Tibial artery (tissue), 4 donors: Measurements from ENCODE around the gene EP400.

Source experiments
- DNase-seq, 2 donors: peaks; one replicate each; pipeline ENCODE4 v3.0.0-alpha.2; 2019
- H3K27ac ChIP-seq, 2 donors: fragments of 200-600 bp; sonication (generic) in 1 of 2; 1 replicate in 1 of 2; 2 replicates in 1 of 2; pipeline ENCODE4 v1.5.1; 2018 to 2019; ENCODE audit warnings: mild to moderate bottlenecking in 1 of 2
- H3K27me3 ChIP-seq, 2 donors: fragments of 200-600 bp; sonication (generic) in 1 of 2; one replicate each; pipeline versions ENCODE4 v1.5.1 to v1.6.0; 2016 to 2019
- H3K36me3 ChIP-seq, 3 donors: fragments of 200-600 bp; sonication (generic) in 2 of 3; one replicate each; pipeline ENCODE4 v1.5.1; 2016 to 2019; ENCODE audit warnings: mild to moderate bottlenecking in 2 of 3
- H3K4me1 ChIP-seq, 4 donors: fragments of 200-600 bp; sonication (generic) in 2 of 4; 1 replicate in 3 of 4; 2 replicates in 1 of 4; pipeline ENCODE4 v1.5.1; 2016 to 2019
- H3K4me3 ChIP-seq, 2 donors: fragments of 200-600 bp; sonication (generic) in 1 of 2; 1 replicate in 1 of 2; 2 replicates in 1 of 2; pipeline ENCODE4 v1.5.1; 2018 to 2019; ENCODE audit warnings: mild to moderate bottlenecking in 2 of 2
- H3K9me3 ChIP-seq, 3 donors: fragments of 200-600 bp; sonication (generic) in 1 of 3; one replicate each; pipeline ENCODE4 v1.5.1; 2016 to 2019
- CTCF ChIP-seq, 2 experiments: fragments of 200-600 bp in 1 of 2; fragments of 450-650 bp in 1 of 2; IDR thresholded peaks; one replicate each; pipeline ENCODE4 v1.5.1; 2017 to 2019; ENCODE audit warnings: antibody characterized with exemption in 2 of 2, mild to moderate bottlenecking in 1 of 2, moderate library complexity in 1 of 2
- intact Hi-C: fragments of 100-400 bp; cut with DNase I; formaldehyde crosslinking; loops from one replicate; pipeline ENCODE4 v1.15.0; 2023; ENCODE audit warnings: low total_unique reads

The EP400 gene

GRCh38 chr12:131911851-131912477, 37.8 kb upstream of the EP400 start:
- peaks cover 6 to 17% (median 13%) of the 10 kb centered on the region in 4 donors for H3K4me1 ChIP-seq
- intact Hi-C loops: no loop called here
- no peak for DNase-seq

GRCh38 chr12:131912518-131913274, 37.0 kb upstream of the EP400 start:
- peaks cover 6 to 17% (median 13%) of the 10 kb centered on the region in 4 donors for H3K4me1 ChIP-seq
- no peaks in the 10 kb centered on the region for H3K27me3 ChIP-seq
- no peaks in the 10 kb centered on the region for H3K9me3 ChIP-seq
- H3K36me3 ChIP-seq: peaks cover 80 to 100% (median 98%) of the 10 kb centered on the region in 3 donors
- no peak for TF ChIP-seq CTCF (IDR thresholded peaks at IDR 0.05)
- no peak overlapping the region for H3K4me3 ChIP-seq
- peak; percentile 88 to 96 for DNase-seq
- H3K27ac ChIP-seq: peak overlapping the region; percentile 44 to 55
- intact Hi-C loops: no loop called here

More at GRCh38 chr12:131911851-131912477, 37.8 kb upstream of the EP400 start:
- Histone ChIP-seq H3K27ac (peak overlapping the region; percentile 11 to 55), H3K4me3 (no peak overlapping the region), H3K36me3 (peaks cover 79 to 100% (median 100%) of the 10 kb centered on the region in 3 donors), H3K9me3 (no peaks in the 10 kb centered on the region), H3K27me3 (no peaks in the 10 kb centered on the region)
- TF ChIP-seq CTCF (IDR thresholded peaks at IDR 0.05): no peak

- Histone ChIP-seq H3K4me3 (no peak overlapping the region), H3K9me3 (no peaks in the 10 kb centered on the region), H3K36me3 (peaks cover 79 to 99% (median 97%) of the 10 kb centered on the region in 3 donors), H3K27ac (no peak overlapping the region), H3K4me1 (peaks cover 6 to 17% (median 13%) of the 10 kb centered on the region in 4 donors), H3K27me3 (no peaks in the 10 kb centered on the region)
- no peak for TF ChIP-seq CTCF (IDR thresholded peaks at IDR 0.05)
- intact Hi-C loops: no loop called here
- no peak for DNase-seq
These were observed 36.1 kb upstream of the EP400 start for GRCh38 chr12:131913666-131914065.

- Histone ChIP-seq H3K36me3 (peaks cover 76 to 99% (median 95%) of the 10 kb centered on the region in 3 donors), H3K9me3 (no peaks in the 10 kb centered on the region), H3K4me1 (peaks cover 6 to 17% (median 13%) of the 10 kb centered on the region in 4 donors), H3K4me3 (no peak overlapping the region), H3K27me3 (no peaks in the 10 kb centered on the region), H3K27ac (no peak overlapping the region)
- peak in 1 of 2 donors; percentile 64 for DNase-seq
- no peak for TF ChIP-seq CTCF (IDR thresholded peaks at IDR 0.05)
- intact Hi-C loops: no loop called here
These were observed 35.5 kb upstream of the EP400 start for GRCh38 chr12:131914179-131914702.

GRCh38 chr12:131915000-131915689, 34.6 kb upstream of the EP400 start:
- H3K27ac ChIP-seq: no peak overlapping the region
- intact Hi-C loops: no loop called here

More at GRCh38 chr12:131915000-131915689, 34.6 kb upstream of the EP400 start:
- TF ChIP-seq CTCF (IDR thresholded peaks at IDR 0.05): no peak
- Histone ChIP-seq H3K36me3 (peaks cover 76 to 99% (median 95%) of the 10 kb centered on the region in 3 donors), H3K9me3 (no peaks in the 10 kb centered on the region), H3K4me3 (no peak overlapping the region), H3K27me3 (no peaks in the 10 kb centered on the region), H3K4me1 (peaks cover 6 to 17% (median 13%) of the 10 kb centered on the region in 4 donors)
- DNase-seq: no peak
